Measurements from ENCODE around the gene C19orf38. TPM values are rescaled to one million over a fixed set of nuclear protein-coding genes. Genes with fewer than 3 reads are reported as not detected.
"Not testable (repeated sequence)": the region's sequence is repeated elsewhere in the genome, so short reads cannot be mapped to it uniquely, and the experiment has no call there.

Gene C19orf38
- total RNA-seq, 1 donor from 2014 or later, result not detected

DNA sequence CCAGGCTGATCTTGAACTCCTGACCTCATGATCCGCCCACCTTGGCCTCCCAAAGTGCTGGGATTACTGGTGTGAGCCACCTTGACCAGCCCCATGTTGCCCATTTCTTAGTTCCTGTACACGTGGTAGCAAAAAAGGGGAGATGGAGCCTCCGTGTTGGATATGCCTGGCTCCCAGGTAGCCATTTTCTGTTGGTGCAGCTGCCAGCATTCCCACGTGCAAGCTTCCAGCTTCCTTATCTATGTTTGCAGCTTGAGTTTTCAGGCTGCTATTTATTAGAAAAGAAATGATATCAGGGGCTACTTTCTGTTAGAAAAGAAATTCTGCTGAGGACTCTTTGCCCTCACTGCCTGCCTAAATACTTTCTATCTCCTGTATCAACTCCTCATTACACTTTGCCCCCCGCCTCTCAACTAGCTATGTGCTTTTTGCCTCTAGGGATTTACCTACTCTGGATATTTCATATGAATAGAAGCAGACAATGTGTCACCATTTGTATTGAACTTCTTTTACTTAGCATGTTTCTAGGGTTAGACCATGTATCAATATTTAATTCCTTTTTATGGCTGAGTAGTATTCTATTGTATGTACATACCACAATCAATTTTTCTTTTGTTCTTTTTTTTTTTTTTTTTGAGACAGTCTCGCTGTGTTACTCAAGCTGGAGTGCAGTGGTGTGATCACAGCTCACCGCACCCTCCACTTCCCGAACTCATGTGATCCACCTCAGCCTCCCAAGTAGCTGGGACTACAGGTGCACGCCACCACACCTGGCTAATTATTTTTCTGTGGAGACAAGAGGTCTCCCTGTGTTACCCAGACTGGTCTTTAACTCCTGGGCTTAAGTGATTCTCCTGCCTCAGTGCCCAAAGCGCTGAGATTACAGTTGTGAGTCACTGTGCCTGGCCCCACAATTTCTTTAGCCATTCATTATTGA, 8.8 kb upstream of the C19orf38 start:
- DNase-seq (ENCODE audit: extremely low read depth, low read depth, low spot score), result no peak

GRCh38 chr19:10842788-10843187, 5.4 kb upstream of the C19orf38 start:
- no peak for DNase-seq (ENCODE audit: extremely low read depth, low read depth, low spot score)

DNA sequence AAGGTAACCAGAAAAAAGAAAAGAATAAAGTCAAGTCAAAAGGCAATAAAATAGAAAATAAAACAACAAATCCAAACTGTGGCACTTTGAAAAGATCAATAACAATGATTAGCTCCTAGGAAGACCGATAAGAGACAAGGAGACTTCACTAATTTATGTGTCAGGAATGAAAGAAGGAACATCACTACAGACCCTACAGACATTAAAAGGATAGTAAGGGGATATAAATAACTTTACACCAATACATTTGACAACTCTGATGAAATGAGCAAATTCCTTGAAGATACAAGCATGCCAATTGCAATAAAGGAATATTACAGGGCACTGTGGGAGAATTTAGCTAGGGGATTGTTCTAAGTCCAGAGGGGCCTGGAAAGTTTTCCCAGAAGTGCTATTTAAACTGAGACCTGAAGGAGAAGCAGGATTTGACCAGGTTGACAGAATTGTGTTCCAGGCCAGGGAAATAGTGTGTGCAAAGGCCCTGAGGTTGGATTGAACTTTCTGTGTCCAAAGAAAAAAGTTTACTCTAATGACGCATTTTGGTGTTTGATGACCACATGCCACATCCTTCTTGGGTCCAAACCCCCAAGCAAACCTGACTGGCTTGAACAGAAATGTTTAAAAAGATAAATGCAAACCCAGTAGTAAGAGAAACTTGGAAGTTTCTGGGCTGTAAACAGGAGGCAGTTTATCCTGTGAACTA, 1.6 kb upstream of the C19orf38 start:
- no peak for DNase-seq (ENCODE audit: extremely low read depth, low read depth, low spot score)

GRCh38 chr19:10850631-10851030, 2.4 kb downstream of the C19orf38 start:
- DNase-seq (ENCODE audit: extremely low read depth, low read depth, low spot score), result no peak

DNA sequence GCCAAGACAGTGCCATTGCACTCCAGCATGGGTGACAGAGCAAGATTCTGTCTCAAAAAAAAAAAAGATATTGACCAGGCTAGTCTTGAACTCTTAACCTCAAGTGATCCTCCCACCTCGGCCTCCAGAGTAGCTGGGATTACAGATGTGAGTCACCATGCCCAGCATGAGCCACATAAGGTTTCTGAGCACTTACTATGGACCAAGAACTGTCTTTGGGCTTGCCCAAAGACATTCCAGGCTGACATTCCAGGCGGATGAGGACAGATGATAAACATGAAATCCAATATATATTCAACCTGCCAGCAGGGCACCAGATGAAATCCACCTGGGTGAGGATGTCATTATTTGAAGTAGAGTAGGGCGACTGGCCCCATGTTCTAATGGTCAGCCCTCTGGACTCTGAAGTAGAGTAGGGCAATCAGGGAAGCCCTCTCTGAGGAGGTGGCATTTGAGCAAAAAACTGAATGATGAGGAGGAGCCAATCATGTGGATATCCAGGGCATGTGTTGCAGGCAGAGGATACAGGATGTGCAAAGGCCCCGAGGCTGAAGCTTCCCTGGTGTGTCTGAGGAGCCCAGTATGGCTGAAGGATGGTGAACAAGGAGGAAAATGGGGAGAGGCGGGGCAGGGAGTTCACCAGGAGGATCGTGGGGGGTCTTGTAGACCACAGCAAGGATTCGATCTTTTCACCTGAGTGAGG, 4.0 kb downstream of the C19orf38 start:
- DNase-seq (ENCODE audit: extremely low read depth, low read depth, low spot score), result no peak

DNA sequence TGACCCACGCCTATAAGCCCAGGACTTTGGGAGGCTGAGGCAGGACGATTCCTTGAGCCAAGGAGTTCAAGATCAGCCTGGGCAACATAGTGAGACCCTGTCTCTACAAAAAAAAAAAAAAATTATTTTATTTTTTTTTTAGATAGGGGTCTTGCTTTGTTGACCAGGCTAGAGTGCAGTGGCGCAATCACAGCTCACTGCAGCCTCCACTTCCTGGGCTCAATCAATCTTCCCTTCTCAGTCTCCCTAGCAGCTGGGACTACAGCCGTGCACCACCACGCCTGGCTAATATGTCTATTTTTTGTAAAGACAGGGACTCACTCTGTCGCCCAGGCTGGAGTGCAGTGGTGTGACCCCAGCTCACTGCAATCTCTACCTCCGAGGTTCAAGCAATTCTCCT, 4.7 kb downstream of the C19orf38 start:
- DNase-seq (ENCODE audit: extremely low read depth, low read depth, low spot score), result no peak

GRCh38 chr19:10854350-10855089, 6.3 kb downstream of the C19orf38 start:
- no peak for DNase-seq (ENCODE audit: extremely low read depth, low read depth, low spot score)

DNA sequence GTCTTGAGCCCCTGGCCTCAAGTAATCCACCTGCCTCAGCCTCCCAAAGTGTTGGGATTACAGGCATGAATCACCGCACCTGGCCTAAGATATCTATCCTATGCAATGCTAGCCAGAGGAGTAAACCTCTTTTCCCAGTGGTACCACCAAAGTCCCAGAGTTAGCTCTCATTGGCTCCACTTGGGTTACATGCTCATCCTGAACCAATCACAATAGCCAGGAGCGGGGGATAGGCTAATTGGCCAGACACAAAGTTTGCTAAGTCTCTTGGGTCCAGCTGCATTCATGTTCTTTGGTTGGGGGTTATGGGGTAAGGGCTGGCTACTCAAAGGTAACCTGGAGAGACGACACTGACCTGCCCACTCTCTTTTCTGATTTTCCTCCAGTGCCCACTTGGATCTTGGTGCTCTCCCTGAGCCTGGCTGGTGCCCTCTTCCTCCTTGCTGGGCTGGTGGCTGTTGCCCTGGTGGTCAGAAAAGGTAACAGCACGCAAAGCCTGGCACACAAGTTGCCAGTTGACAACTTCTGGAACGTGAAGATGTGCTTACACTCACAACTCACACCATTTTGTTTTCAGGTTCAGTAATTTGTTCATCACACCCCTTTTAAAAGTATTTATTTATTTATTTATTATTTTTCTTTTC, 7.8 kb downstream of the C19orf38 start:
- no peak for DNase-seq (ENCODE audit: extremely low read depth, low read depth, low spot score)

- not testable (repeated sequence) for DNase-seq (ENCODE audit: extremely low read depth, low read depth, low spot score)
These were observed 8.7 kb downstream of the C19orf38 start for GRCh38 chr19:10856899-10857298.

DNA sequence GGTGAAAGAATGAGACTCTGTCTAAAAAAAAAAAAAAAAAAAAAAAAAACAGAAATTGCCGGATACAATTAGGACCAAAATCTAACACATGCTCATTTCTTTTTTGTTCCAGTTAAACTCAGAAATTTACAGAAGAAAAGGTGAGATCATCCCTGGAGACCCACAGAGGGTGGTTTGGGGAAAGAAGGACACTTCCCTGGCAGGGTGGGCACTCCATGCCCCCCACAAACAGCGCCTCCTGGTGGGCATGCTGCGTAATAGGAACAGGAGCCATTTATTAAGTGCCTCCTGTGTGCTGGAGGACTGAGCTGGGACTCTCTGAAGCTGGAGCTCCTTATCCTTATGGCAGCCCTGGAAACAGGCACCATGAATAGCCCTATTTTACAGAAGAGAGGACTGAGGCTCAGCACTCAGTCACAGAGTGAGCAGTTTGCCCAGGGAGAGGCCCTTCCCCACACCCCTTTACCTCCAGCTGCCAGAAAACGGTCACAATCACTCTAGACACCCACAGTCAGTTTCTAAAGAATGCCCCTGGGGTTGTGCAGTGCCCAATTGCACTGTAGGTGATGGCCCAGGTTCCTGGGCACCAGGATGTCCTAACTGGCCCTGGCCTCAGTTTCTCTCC, 10.1 kb downstream of the C19orf38 start:
- no peak for DNase-seq (ENCODE audit: extremely low read depth, low read depth, low spot score)

DNA sequence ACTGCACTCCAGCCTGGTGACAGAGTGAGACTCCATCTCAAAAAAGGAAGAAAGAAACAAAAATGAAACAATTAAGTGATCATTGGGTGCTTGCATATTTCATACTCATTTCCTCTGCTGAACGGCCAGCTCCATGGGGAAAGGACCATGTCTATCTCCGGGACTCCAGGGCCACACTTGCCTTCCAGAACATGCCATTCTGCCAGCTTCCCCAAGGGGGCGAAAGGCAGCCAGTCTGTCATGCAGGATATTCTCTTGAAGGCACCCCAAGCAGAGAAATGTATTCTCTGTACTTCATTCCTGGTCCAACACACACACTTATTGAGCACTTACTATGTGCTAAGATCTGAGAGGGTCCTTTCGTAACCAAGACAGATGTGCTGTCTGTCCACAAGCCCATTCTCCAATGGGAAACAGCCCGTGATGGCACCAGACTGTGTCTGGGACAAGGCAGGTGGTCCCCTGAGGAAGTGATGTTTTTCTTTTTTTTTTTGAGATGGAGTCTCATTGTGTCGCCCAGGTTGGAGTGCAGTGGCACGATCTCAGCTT, 13.0 kb downstream of the C19orf38 start:
- DNase-seq (ENCODE audit: extremely low read depth, low read depth, low spot score), result no peak

- DNase-seq (ENCODE audit: extremely low read depth, low read depth, low spot score), result no peak
These were observed 14.4 kb downstream of the C19orf38 start for GRCh38 chr19:10862561-10863106.

- no peak for DNase-seq (ENCODE audit: extremely low read depth, low read depth, low spot score)
These were observed 15.0 kb downstream of the C19orf38 start for GRCh38 chr19:10863107-10863717.

DNA sequence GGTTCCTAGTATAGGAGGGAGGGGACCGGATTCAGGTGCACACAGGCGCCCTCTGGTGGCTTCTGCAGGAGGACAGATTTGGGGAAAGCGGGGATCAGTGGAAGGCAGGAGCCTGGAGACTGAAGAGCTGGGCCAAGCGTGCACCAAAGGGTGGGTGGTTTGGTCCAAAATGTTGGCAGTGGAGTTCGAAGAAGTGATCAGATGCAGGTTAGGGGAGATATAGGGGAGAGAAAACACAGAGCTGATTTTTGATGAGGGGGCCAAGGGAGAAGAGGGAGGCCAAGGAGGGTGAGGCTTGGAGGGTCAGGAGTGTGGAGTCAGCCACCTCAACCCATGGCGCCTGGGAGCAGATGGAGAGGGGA, 16.3 kb downstream of the C19orf38 start:
- DNase-seq (ENCODE audit: extremely low read depth, low read depth, low spot score), result no peak

GRCh38 chr19:10866495-10866894, 18.3 kb downstream of the C19orf38 start:
- DNase-seq (ENCODE audit: extremely low read depth, low read depth, low spot score), result no peak

DNA sequence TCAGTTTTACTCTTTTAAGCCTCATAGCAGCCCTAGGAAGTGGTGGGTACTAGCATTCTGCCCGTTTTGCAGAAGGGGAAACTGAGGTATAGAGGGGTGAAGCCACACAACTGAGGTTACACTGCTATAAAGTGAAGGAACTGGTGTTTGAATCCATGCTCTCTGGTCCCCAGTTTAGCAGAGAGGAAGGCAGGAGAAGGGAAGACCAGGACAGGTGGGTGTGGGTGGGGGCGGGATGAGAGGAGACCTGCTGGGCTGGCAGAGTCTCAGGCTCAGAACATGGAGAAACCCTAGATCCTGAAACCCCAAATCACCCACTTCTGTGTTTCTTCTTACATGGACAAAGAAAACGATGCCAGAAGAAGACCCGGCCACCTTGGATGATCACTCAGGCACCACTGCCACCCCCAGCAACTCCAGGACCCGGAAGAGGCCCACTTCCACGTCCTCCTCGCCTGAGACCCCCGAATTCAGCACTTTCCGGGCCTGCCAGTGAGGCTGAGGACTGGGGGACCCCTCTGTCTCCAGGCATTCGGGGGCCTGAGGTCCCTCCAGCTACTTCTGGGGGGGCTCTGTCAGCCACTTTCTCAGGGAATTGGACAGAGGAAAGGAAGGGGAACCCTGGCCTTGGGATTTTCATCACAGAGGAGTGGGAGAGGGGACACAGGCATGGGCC, 20.8 kb downstream of the C19orf38 start:
- no peak for DNase-seq (ENCODE audit: extremely low read depth, low read depth, low spot score)

- DNase-seq (ENCODE audit: extremely low read depth, low read depth, low spot score), result not testable (repeated sequence)
These were observed 21.7 kb downstream of the C19orf38 start for GRCh38 chr19:10869872-10870311.

DNA sequence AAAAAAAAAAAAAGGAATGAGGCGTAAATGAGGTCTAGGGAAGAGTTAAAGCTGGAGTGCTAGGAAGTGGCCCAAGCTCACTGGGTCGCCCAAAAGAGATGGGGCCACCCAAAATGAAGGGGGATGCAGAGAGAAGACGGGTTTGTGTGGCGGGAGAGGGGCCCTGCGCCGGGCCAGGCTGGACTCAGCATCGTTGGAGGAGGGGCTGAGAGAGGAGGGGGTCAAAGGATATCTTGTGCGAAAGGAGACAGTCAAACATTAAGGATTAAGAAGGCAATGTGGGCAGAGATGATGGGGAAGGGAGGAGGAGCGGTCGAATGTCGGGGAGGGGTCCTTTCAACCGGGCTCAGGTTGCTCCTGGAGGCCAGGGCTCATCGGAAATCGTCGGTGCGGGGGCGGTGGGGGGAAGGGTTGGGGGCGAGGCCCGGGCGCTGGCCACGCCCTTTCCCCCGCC, 22.3 kb downstream of the C19orf38 start:
- no peak for DNase-seq (ENCODE audit: extremely low read depth, low read depth, low spot score)
